Measurements from ENCODE around the gene DENND1A. TPM values are rescaled to one million over a fixed set of nuclear protein-coding genes. Genes with fewer than 3 reads are reported as not detected.

The DENND1A gene
- total RNA-seq, 1 donor from 2014 or later: 37.3 TPM

DNA sequence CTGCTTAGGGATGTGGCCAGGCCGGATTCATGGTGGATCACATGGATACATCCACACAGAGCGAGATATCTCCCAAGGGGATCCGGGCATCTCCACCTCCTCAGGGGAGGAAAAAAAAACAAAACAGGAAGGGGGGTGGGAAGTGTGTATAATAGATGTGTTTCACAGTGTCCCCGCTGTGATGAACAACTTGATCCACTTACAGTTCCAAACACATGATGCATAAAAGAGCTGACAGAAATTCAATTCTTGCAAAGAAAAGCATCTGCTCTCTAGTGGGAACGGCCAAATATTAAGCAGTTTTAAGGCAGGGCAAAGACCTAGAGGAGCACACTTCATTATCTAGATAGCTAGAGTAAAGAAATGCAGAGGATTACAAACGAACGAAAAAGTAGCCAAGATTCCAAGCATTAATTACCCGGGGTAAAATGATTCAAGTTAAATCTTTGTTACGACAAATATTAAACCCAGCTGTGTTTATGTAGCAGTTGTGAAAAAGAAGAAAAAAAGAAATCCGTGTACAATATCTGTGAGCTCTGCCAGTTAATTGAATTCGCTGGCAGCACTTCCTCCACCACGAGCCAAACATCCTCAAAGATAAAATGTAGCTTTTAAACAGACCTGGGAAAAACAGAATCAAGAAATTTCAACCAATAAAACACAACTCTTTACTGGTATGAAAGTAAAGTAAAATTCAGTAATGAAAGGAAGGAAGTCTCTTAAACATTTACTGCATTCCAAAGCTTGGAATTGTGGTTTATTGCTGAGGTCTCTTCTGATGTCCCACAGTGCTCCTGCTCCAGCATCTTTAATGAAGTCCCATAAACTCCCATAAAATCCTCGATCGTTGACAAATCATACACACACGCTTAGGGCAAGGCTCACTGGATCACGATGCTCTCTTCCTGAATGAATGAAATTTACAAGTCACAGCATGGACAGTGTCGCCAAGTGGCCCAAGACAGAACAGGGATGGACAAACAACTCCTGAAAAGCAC lies 360.9 kb downstream of the DENND1A start:
- Histone ChIP-seq H3K4me1 (no peaks in the 10 kb centered on the region), H3K27me3 (no peaks in the 10 kb centered on the region), H3K36me3 (no peaks in the 10 kb centered on the region), H3K9me3 (no peaks in the 10 kb centered on the region), H3K27ac (no peak overlapping the region), H3K4me3 (no peak overlapping the region)
- TF ChIP-seq, protein P1, sequence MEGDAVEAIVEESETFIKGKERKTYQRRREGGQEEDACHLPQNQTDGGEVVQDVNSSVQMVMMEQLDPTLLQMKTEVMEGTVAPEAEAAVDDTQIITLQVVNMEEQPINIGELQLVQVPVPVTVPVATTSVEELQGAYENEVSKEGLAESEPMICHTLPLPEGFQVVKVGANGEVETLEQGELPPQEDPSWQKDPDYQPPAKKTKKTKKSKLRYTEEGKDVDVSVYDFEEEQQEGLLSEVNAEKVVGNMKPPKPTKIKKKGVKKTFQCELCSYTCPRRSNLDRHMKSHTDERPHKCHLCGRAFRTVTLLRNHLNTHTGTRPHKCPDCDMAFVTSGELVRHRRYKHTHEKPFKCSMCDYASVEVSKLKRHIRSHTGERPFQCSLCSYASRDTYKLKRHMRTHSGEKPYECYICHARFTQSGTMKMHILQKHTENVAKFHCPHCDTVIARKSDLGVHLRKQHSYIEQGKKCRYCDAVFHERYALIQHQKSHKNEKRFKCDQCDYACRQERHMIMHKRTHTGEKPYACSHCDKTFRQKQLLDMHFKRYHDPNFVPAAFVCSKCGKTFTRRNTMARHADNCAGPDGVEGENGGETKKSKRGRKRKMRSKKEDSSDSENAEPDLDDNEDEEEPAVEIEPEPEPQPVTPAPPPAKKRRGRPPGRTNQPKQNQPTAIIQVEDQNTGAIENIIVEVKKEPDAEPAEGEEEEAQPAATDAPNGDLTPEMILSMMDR (IDR thresholded peaks at IDR 0.05): no peak
- DNase-seq (ENCODE audit: low spot score in 2 of 2): no peak
- intact Hi-C loops (cut with DNase I): no loop called here

- no peak overlapping the region for H3K4me3 ChIP-seq
- H3K27me3 ChIP-seq: no peaks in the 10 kb centered on the region
- no peaks in the 10 kb centered on the region for H3K4me1 ChIP-seq
- intact Hi-C loops (cut with DNase I): no loop called here
- no peaks in the 10 kb centered on the region for H3K9me3 ChIP-seq
- TF ChIP-seq, protein P1 (IDR thresholded peaks at IDR 0.05): no peak
- no peak for DNase-seq (ENCODE audit: low spot score in 2 of 2)
- H3K36me3 ChIP-seq: no peaks in the 10 kb centered on the region
- no peak overlapping the region for H3K27ac ChIP-seq
Observed at GRCh38 chr9:123567013-123567412, 362.9 kb downstream of the DENND1A start.

- H3K27ac ChIP-seq: no peak overlapping the region
- H3K27me3 ChIP-seq: no peaks in the 10 kb centered on the region
- no peaks in the 10 kb centered on the region for H3K36me3 ChIP-seq
- no peak overlapping the region for H3K4me3 ChIP-seq
- DNase-seq (ENCODE audit: low spot score in 2 of 2): no peak
- H3K4me1 ChIP-seq: no peaks in the 10 kb centered on the region
- TF ChIP-seq, protein P1 (IDR thresholded peaks at IDR 0.05): no peak
- intact Hi-C loops (cut with DNase I): no loop called here
- no peaks in the 10 kb centered on the region for H3K9me3 ChIP-seq
Observed at GRCh38 chr9:123564652-123565051, 365.3 kb downstream of the DENND1A start.

- Histone ChIP-seq H3K4me1 (no peaks in the 10 kb centered on the region), H3K36me3 (no peaks in the 10 kb centered on the region), H3K9me3 (no peaks in the 10 kb centered on the region), H3K27ac (no peak overlapping the region), H3K27me3 (no peaks in the 10 kb centered on the region), H3K4me3 (no peak overlapping the region)
- DNase-seq (ENCODE audit: low spot score in 2 of 2): no peak
- intact Hi-C loops (cut with DNase I): no loop called here
- TF ChIP-seq, protein P1 (IDR thresholded peaks at IDR 0.05): no peak
Observed at GRCh38 chr9:123562844-123563346, 367.0 kb downstream of the DENND1A start.

GRCh38 chr9:123561046-123561445 lies 368.9 kb downstream of the DENND1A start:
- peaks cover 3 to 13% of the 10 kb centered on the region in 2 donors for H3K36me3 ChIP-seq
- no peak overlapping the region for H3K27ac ChIP-seq
- no peak overlapping the region for H3K4me3 ChIP-seq
- no peaks in the 10 kb centered on the region for H3K4me1 ChIP-seq
- no peaks in the 10 kb centered on the region for H3K27me3 ChIP-seq
- DNase-seq (ENCODE audit: low spot score in 2 of 2): no peak
- intact Hi-C loops (cut with DNase I): no loop called here
- no peaks in the 10 kb centered on the region for H3K9me3 ChIP-seq
- TF ChIP-seq, protein P1 (IDR thresholded peaks at IDR 0.05): no peak

All from ascending aorta (tissue), 2 donors.